ENCODE data around the gene RGS11.
"Not testable (repeated sequence)": the region's sequence is repeated elsewhere in the genome, so short reads cannot be mapped to it uniquely, and the experiment has no call there.

Gene RGS11

DNA sequence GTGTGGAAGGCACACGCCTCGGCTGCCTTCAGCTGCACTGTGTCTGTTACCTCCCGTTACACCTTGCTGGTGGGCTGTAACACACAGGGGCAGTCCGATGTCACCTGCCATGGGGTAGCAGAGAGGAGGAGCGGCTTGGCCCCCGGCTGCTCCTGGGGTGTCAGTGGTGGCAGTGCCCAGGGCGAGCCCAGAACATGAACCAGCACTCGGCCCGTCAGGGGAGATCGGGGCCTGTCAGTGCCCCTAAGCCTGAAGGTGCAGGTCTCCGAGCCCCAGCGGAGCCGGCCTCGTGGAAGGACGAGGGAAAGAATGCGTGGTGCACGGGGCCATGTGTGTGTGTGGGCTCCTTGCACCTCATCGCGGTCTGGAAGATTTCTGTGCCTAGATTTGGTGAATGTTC is 15.4 kb downstream of the RGS11 start:
- H4K12ac ChIP-seq (ENCODE audit: low read depth, low read length): no peak overlapping the region
- H2AFZ ChIP-seq (ENCODE audit: insufficient read depth, low read length, poor library complexity): no peak overlapping the region
- H3K23ac ChIP-seq (ENCODE audit: low read length): no peak overlapping the region
- H3K4me2 ChIP-seq (ENCODE audit: low read length): no peak overlapping the region
- no peak overlapping the region for H3K9ac ChIP-seq (ENCODE audit: low read length)
- no peak overlapping the region for H2BK120ac ChIP-seq (ENCODE audit: insufficient read depth, low read length, poor library complexity)
- H4K91ac ChIP-seq (ENCODE audit: low read depth, low read length): no peak overlapping the region
- H2BK12ac ChIP-seq (ENCODE audit: low read length): no peak overlapping the region
- peaks cover 49 to 53% of the 10 kb centered on the region in 2 experiments for H3K36me3 ChIP-seq (ENCODE audit: control insufficient read depth in 1 of 2, insufficient read depth in 2 of 2, low read length in 2 of 2)
- no peak overlapping the region for H2BK5ac ChIP-seq (ENCODE audit: low read depth, low read length, poor library complexity)
- H3K4ac ChIP-seq (ENCODE audit: low read depth, low read length): no peak overlapping the region
- H3K79me1 ChIP-seq (ENCODE audit: low read length): no peaks in the 10 kb centered on the region
- H3K9me3 ChIP-seq (ENCODE audit: insufficient read depth, low read depth, low read length): no peaks in the 10 kb centered on the region
- H3K27me3 ChIP-seq (ENCODE audit: insufficient read depth, low read length): no peaks in the 10 kb centered on the region
- H3K27ac ChIP-seq (ENCODE audit: low read depth, low read length): no peak overlapping the region
- H2AK5ac ChIP-seq (ENCODE audit: low read length): no peak overlapping the region
- DNase-seq: no peak
- no peaks in the 10 kb centered on the region for H3K4me1 ChIP-seq (ENCODE audit: control insufficient read depth in 1 of 2, insufficient read depth in 2 of 2, low read length in 2 of 2)
- H3K14ac ChIP-seq (ENCODE audit: low read length): no peak overlapping the region
- H3K79me2 ChIP-seq (ENCODE audit: control insufficient read depth, insufficient read depth, low read length, poor library complexity): no peaks in the 10 kb centered on the region
- WGBS (ENCODE audit: extremely low coverage, insufficient coverage, insufficient read length): no CpG with 5 or more reads among the region's 19 CpGs
- no peak overlapping the region for H3K18ac ChIP-seq (ENCODE audit: low read length)
- no peak overlapping the region for H4K8ac ChIP-seq (ENCODE audit: low read depth, low read length)
- no peak overlapping the region for H3K4me3 ChIP-seq (ENCODE audit: low read depth, low read length)

DNA sequence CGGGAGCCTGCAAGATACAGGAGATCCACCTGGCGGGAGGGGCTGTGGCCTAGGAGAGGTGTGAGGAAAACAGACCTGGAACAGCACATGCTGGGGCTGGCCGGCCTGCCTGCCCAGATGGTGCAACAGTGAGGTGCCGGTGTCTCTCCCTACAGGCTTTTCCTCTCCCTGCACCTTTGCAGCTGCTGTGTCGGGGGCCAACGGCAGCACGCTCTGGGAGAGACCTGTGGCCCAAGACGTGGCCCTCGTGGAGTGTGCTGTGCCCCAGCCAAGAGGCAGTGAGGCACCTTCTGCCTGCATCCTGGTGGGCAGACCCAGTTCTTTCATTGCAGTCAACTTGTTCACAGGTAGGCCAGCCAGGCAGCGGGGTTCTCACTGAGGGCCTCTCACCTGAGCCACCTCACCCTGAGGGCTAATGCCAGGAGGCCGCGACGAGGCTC is 15.9 kb downstream of the RGS11 start:
- H3K9me3 ChIP-seq (ENCODE audit: insufficient read depth, low read depth, low read length): no peaks in the 10 kb centered on the region
- H2BK5ac ChIP-seq (ENCODE audit: low read depth, low read length, poor library complexity): no peak overlapping the region
- H3K4me1 ChIP-seq (ENCODE audit: control insufficient read depth in 1 of 2, insufficient read depth in 2 of 2, low read length in 2 of 2): no peaks in the 10 kb centered on the region
- H4K91ac ChIP-seq (ENCODE audit: low read depth, low read length): no peak overlapping the region
- no peaks in the 10 kb centered on the region for H3K79me1 ChIP-seq (ENCODE audit: low read length)
- no peak overlapping the region for H3K27ac ChIP-seq (ENCODE audit: low read depth, low read length)
- H2BK120ac ChIP-seq (ENCODE audit: insufficient read depth, low read length, poor library complexity): no peak overlapping the region
- no peaks in the 10 kb centered on the region for H3K27me3 ChIP-seq (ENCODE audit: insufficient read depth, low read length)
- H3K9ac ChIP-seq (ENCODE audit: low read length): no peak overlapping the region
- H3K36me3 ChIP-seq (ENCODE audit: control insufficient read depth in 1 of 2, insufficient read depth in 2 of 2, low read length in 2 of 2): peaks cover 47 to 48% of the 10 kb centered on the region in 2 experiments
- H3K23ac ChIP-seq (ENCODE audit: low read length): no peak overlapping the region
- no peak overlapping the region for H4K12ac ChIP-seq (ENCODE audit: low read depth, low read length)
- H3K14ac ChIP-seq (ENCODE audit: low read length): no peak overlapping the region
- H2AFZ ChIP-seq (ENCODE audit: insufficient read depth, low read length, poor library complexity): no peak overlapping the region
- no peak for DNase-seq
- H2BK12ac ChIP-seq (ENCODE audit: low read length): no peak overlapping the region
- no peaks in the 10 kb centered on the region for H3K79me2 ChIP-seq (ENCODE audit: control insufficient read depth, insufficient read depth, low read length, poor library complexity)
- H3K4me2 ChIP-seq (ENCODE audit: low read length): no peak overlapping the region
- no peak overlapping the region for H3K4me3 ChIP-seq (ENCODE audit: low read depth, low read length)
- no peak overlapping the region for H4K8ac ChIP-seq (ENCODE audit: low read depth, low read length)
- H3K4ac ChIP-seq (ENCODE audit: low read depth, low read length): no peak overlapping the region
- H2AK5ac ChIP-seq (ENCODE audit: low read length): no peak overlapping the region
- no peak overlapping the region for H3K18ac ChIP-seq (ENCODE audit: low read length)
- WGBS (ENCODE audit: extremely low coverage, insufficient coverage, insufficient read length): no CpG with 5 or more reads among the region's 13 CpGs

DNA sequence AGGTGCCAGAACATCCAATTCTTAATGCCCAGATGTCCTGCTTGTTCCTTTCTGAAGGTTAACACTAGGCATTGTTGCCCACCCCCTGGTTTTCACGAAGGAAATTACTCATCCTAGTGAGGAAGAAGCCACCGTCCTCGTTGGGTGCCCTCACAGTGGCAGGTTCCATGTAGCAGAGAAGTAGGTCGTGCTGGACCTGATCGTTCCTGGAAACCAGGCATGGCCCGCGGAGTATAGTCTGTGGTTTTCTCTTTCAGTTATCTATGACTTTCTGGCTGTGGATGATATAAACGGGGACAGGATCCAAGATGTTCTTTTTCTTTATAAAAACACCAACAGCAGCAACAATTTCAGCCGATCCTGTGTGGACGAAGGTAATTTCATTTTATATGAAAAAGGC is 16.5 kb downstream of the RGS11 start:
- no CpG with 5 or more reads among the region's 10 CpGs for WGBS (ENCODE audit: extremely low coverage, insufficient coverage, insufficient read length)
- H3K18ac ChIP-seq (ENCODE audit: low read length): no peak overlapping the region
- H4K12ac ChIP-seq (ENCODE audit: low read depth, low read length): no peak overlapping the region

DNA sequence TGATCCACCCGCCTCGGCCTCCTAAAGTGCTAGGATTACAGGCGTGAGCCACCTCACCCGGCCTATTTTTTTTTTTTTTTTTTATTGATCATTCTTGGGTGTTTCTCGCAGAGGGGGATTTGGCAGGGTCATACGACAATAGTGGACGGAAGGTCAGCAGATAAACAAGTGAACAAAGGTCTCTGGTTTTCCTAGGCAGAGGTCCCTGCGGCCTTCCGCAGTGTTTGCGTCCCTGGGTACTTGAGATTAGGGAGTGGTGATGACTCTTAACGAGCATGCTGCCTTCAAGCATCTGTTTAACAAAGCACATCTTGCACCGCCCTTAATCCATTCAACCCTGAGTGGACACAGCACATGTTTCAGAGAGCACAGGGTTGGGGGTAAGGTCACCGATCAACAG is 17.7 kb downstream of the RGS11 start:
- not testable (repeated sequence) for H3K27me3 ChIP-seq (ENCODE audit: insufficient read depth, low read length); H2BK5ac ChIP-seq (ENCODE audit: low read depth, low read length, poor library complexity); H2BK12ac ChIP-seq (ENCODE audit: low read length); H3K27ac ChIP-seq (ENCODE audit: low read depth, low read length); H3K79me1 ChIP-seq (ENCODE audit: low read length); H3K9me3 ChIP-seq (ENCODE audit: insufficient read depth, low read depth, low read length); H4K8ac ChIP-seq (ENCODE audit: low read depth, low read length); H3K4me3 ChIP-seq (ENCODE audit: low read depth, low read length); DNase-seq; H4K12ac ChIP-seq (ENCODE audit: low read depth, low read length); H2AK5ac ChIP-seq (ENCODE audit: low read length); H3K23ac ChIP-seq (ENCODE audit: low read length); H3K9ac ChIP-seq (ENCODE audit: low read length); H3K4me2 ChIP-seq (ENCODE audit: low read length); H4K91ac ChIP-seq (ENCODE audit: low read depth, low read length); H3K79me2 ChIP-seq (ENCODE audit: control insufficient read depth, insufficient read depth, low read length, poor library complexity); H2AFZ ChIP-seq (ENCODE audit: insufficient read depth, low read length, poor library complexity); H3K14ac ChIP-seq (ENCODE audit: low read length); H2BK120ac ChIP-seq (ENCODE audit: insufficient read depth, low read length, poor library complexity); H3K4me1 ChIP-seq (ENCODE audit: control insufficient read depth in 1 of 2, insufficient read depth in 2 of 2, low read length in 2 of 2); H3K18ac ChIP-seq (ENCODE audit: low read length); H3K4ac ChIP-seq (ENCODE audit: low read depth, low read length)
- WGBS (ENCODE audit: extremely low coverage, insufficient coverage, insufficient read length): no CpG with 5 or more reads among the region's 13 CpGs
- H3K36me3 ChIP-seq (ENCODE audit: control insufficient read depth in 1 of 2, insufficient read depth in 2 of 2, low read length in 2 of 2): peaks cover 35% of the 10 kb centered on the region in 2 experiments

More for the DNA sequence above, 16.5 kb downstream of the RGS11 start:
- Histone ChIP-seq H3K14ac (ENCODE audit: low read length) (no peak overlapping the region), H3K4me1 (ENCODE audit: control insufficient read depth in 1 of 2, insufficient read depth in 2 of 2, low read length in 2 of 2) (no peaks in the 10 kb centered on the region), H3K79me2 (ENCODE audit: control insufficient read depth, insufficient read depth, low read length, poor library complexity) (no peaks in the 10 kb centered on the region), H3K9me3 (ENCODE audit: insufficient read depth, low read depth, low read length) (no peaks in the 10 kb centered on the region), H3K27ac (ENCODE audit: low read depth, low read length) (no peak overlapping the region), H3K23ac (ENCODE audit: low read length) (no peak overlapping the region), H3K4me2 (ENCODE audit: low read length) (no peak overlapping the region), H2BK5ac (ENCODE audit: low read depth, low read length, poor library complexity) (no peak overlapping the region), H2BK120ac (ENCODE audit: insufficient read depth, low read length, poor library complexity) (no peak overlapping the region), H3K79me1 (ENCODE audit: low read length) (no peaks in the 10 kb centered on the region), H2AFZ (ENCODE audit: insufficient read depth, low read length, poor library complexity) (no peak overlapping the region), H2AK5ac (ENCODE audit: low read length) (no peak overlapping the region), H4K8ac (ENCODE audit: low read depth, low read length) (no peak overlapping the region), H3K27me3 (ENCODE audit: insufficient read depth, low read length) (no peaks in the 10 kb centered on the region), H3K4ac (ENCODE audit: low read depth, low read length) (no peak overlapping the region), H3K4me3 (ENCODE audit: low read depth, low read length) (no peak overlapping the region), H2BK12ac (ENCODE audit: low read length) (no peak overlapping the region), H4K91ac (ENCODE audit: low read depth, low read length) (no peak overlapping the region), H3K9ac (ENCODE audit: low read length) (no peak overlapping the region), H3K36me3 (ENCODE audit: control insufficient read depth in 1 of 2, insufficient read depth in 2 of 2, low read length in 2 of 2) (peaks cover 46 to 47% of the 10 kb centered on the region in 2 experiments)
- no peak for DNase-seq
